SU-DHL-6 (cell line): ENCODE data around the gene PUM1.

Experiments used
- H2AFZ ChIP-seq: fragments of 200-600 bp; sonication (generic); 2 replicates; pipeline ENCODE4 v1.6.1; 2014; ENCODE audit warnings: low read depth, mild to moderate bottlenecking, moderate library complexity, mixed read lengths, antibody characterized with exemption, low read length; ENCODE audit not compliant: severe bottlenecking
- H3F3A ChIP-seq: fragments of 200-600 bp; shearing (Covaris generic); 2 replicates; pipeline ENCODE4 v1.6.0; 2016; ENCODE audit warnings: antibody characterized with exemption, mild to moderate bottlenecking; ENCODE audit not compliant: insufficient read depth
- H3K27ac ChIP-seq: fragments of 200-600 bp; sonication (generic); 2 replicates; pipeline ENCODE4 v1.5.1; 2016; ENCODE audit warnings: low read depth, mild to moderate bottlenecking, low read length, moderate library complexity, mixed read lengths
- H3K27me3 ChIP-seq: fragments of 200-600 bp; sonication (generic), shearing (Covaris generic); 2 replicates; pipeline ENCODE4 v1.6.0; 2014; ENCODE audit warnings: mild to moderate bottlenecking, low read length
- H3K36me3 ChIP-seq: fragments of 200-600 bp; sonication (generic); 2 replicates; pipeline ENCODE4 v1.6.1; 2014; ENCODE audit warnings: mild to moderate bottlenecking, low read length, mixed read lengths
- H3K4me2 ChIP-seq: fragments of 300-600, 200-600 bp; shearing (Covaris generic), sonication (generic); 2 replicates; pipeline ENCODE4 v1.6.0; 2014; ENCODE audit warnings: low read length, low read depth, mild to moderate bottlenecking; ENCODE audit not compliant: poor library complexity, severe bottlenecking
- H3K4me3 ChIP-seq: fragments of 200-600 bp; sonication (generic); 2 replicates; pipeline ENCODE4 v1.5.1; 2014; ENCODE audit warnings: antibody characterized with exemption, low read length, mild to moderate bottlenecking, mixed read lengths; ENCODE audit not compliant: insufficient read depth, poor library complexity, severe bottlenecking
- H3K79me2 ChIP-seq: fragments of 200-600 bp; sonication (generic); 2 replicates; pipeline ENCODE4 v1.6.1; 2014; ENCODE audit warnings: mild to moderate bottlenecking, low read length, moderate library complexity; ENCODE audit not compliant: insufficient read depth
- H3K9ac ChIP-seq: fragments of 200-600 bp; sonication (generic); 2 replicates; pipeline ENCODE4 v1.7.0; 2014; ENCODE audit warnings: mild to moderate bottlenecking, low read length
- H3K9me2 ChIP-seq: fragments of 200-600 bp; sonication (generic); replicated peaks from 2 replicates; pipeline ENCODE4 v1.6.1; 2014; ENCODE audit warnings: low read length; ENCODE audit not compliant: insufficient read depth
- H3K9me3 ChIP-seq: fragments of 200-600 bp; sonication (generic); 2 replicates; pipeline ENCODE4 v1.6.1; 2014; ENCODE audit warnings: low read length, mixed read lengths; ENCODE audit not compliant: insufficient read depth
- H4K20me1 ChIP-seq: fragments of 200-600 bp; sonication (generic); 2 replicates; pipeline ENCODE4 v1.6.1; 2014; ENCODE audit warnings: low read depth, mild to moderate bottlenecking, antibody characterized with exemption, low read length, moderate library complexity, mixed read lengths
- EZH2phosphoT487 ChIP-seq: fragments of 200-600 bp; sonication (generic), shearing (Covaris generic); conservative IDR thresholded peaks from 2 replicates; pipeline ENCODE4 v1.6.1; 2018; ENCODE audit warnings: mild to moderate bottlenecking, antibody characterized with exemption, low read length, moderate library complexity, mixed read lengths
- TF ChIP-seq, protein P1 (sequence below): fragments of 200-600 bp; sonication (generic); IDR thresholded peaks from one replicate; pipeline ENCODE4 v1.5.1; 2017; ENCODE audit warnings: antibody characterized with exemption, mild to moderate bottlenecking, low read length, moderate library complexity; ENCODE audit not compliant: insufficient read depth, poor library complexity, severe bottlenecking

The PUM1 gene

DNA sequence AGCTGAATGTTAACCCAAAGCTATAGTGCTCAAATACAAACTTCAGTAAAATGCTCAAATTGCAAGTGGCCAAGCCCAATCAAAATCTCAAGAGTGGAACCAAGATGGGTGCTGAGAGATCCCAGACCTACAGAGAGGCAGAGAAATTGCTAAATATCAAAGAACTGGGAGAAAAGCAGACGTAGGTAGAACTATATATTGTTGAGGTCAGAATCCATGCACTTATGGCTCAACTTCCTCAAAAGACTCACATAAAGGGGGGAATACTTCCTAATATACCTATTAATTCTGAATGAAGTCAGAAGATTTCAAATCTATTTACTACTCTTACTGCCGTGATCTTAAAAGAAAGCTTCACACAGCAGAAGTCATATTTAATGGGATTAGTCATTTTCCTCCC is 65.2 kb downstream of the PUM1 start:
- Histone ChIP-seq H3F3A (no peaks in the 10 kb centered on the region), H4K20me1 (0 out of 2 replicates have a peak, but pooled peaks cover 3% of the 10 kb centered on the region), H3K79me2 (peaks cover 52% of the 10 kb centered on the region), H3K9me2 (no peaks in the 10 kb centered on the region), H3K36me3 (peaks cover 18% of the 10 kb centered on the region), H3K9me3 (no peaks in the 10 kb centered on the region), H3K9ac (no peak overlapping the region), H3K4me2 (no peak overlapping the region), H3K27ac (no peak overlapping the region), H2AFZ (no peak overlapping the region), H3K27me3 (no peaks in the 10 kb centered on the region), H3K4me3 (no peak overlapping the region)
- no peak for TF ChIP-seq EZH2phosphoT487
- TF ChIP-seq, protein P1, sequence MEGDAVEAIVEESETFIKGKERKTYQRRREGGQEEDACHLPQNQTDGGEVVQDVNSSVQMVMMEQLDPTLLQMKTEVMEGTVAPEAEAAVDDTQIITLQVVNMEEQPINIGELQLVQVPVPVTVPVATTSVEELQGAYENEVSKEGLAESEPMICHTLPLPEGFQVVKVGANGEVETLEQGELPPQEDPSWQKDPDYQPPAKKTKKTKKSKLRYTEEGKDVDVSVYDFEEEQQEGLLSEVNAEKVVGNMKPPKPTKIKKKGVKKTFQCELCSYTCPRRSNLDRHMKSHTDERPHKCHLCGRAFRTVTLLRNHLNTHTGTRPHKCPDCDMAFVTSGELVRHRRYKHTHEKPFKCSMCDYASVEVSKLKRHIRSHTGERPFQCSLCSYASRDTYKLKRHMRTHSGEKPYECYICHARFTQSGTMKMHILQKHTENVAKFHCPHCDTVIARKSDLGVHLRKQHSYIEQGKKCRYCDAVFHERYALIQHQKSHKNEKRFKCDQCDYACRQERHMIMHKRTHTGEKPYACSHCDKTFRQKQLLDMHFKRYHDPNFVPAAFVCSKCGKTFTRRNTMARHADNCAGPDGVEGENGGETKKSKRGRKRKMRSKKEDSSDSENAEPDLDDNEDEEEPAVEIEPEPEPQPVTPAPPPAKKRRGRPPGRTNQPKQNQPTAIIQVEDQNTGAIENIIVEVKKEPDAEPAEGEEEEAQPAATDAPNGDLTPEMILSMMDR, result no peak

DNA sequence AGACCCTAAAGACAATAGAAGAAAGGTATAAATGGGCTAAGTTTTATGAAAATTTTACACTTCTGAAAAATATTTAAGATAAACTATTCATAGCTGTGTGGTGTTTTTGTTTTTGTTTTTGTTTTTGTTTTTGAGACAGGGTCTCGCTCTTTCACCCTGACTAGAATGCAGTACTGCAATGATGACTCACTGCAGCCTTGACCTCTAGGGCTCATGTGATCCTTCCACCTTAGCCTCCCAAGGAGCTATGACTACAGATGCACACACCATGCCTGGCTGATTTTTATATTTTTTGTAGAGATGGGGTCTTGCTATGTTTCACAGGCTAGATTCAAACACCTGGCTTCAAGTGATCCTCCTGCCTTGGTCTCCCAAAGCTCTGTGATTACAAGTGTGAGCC is 66.6 kb downstream of the PUM1 start:
- H3K36me3 ChIP-seq, result peaks cover 23% of the 10 kb centered on the region
- H3K27me3 ChIP-seq, result no peaks in the 10 kb centered on the region
- H3K4me3 ChIP-seq, result no peak overlapping the region

DNA sequence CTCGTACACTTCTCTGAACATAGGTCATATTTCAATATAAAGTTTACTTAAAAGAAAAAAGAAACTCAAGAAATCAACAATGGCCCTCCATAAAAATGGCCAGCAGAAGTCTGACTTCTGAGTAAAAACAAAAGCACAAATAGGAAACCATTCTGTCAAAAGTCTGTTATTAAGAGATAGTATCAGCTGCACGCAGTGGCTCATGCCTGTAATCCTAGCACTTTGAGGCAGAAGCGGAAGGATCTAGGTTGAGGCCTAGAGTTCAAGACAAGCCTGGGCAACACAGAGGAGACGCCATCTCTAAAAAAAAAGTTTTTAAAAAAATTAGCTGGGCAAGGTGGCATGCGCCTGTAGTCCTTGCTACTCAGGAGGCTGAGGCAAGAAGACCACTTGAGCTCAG is 67.3 kb downstream of the PUM1 start:
- TF ChIP-seq, protein P1, result no peak
- TF ChIP-seq EZH2phosphoT487, result no peak
- Histone ChIP-seq H3K27ac (no peak overlapping the region), H3K36me3 (peaks cover 23% of the 10 kb centered on the region), H3K4me2 (no peak overlapping the region), H3F3A (no peaks in the 10 kb centered on the region; the same call in 1 of the 2 replicates), H2AFZ (no peak overlapping the region), H3K79me2 (peaks cover 59% of the 10 kb centered on the region), H3K27me3 (no peaks in the 10 kb centered on the region), H3K4me3 (no peak overlapping the region), H3K9ac (no peak overlapping the region), H4K20me1 (0 out of 2 replicates have a peak, but pooled peaks cover 7% of the 10 kb centered on the region), H3K9me2 (no peaks in the 10 kb centered on the region), H3K9me3 (no peaks in the 10 kb centered on the region)

More for the DNA sequence above, 66.6 kb downstream of the PUM1 start:
- H3K9me2 ChIP-seq, result no peaks in the 10 kb centered on the region
- H3K9ac ChIP-seq, result no peak overlapping the region
- no peaks in the 10 kb centered on the region for H3K9me3 ChIP-seq
- TF ChIP-seq, protein P1, result no peak
- no peak for TF ChIP-seq EZH2phosphoT487
- H3K79me2 ChIP-seq, result peaks cover 62% of the 10 kb centered on the region
- H3F3A ChIP-seq, result no peaks in the 10 kb centered on the region; the same call in 1 of the 2 replicates
- H2AFZ ChIP-seq, result no peak overlapping the region
- H4K20me1 ChIP-seq, result 0 out of 2 replicates have a peak, but pooled peaks cover 7% of the 10 kb centered on the region
- H3K4me2 ChIP-seq, result no peak overlapping the region
- no peak overlapping the region for H3K27ac ChIP-seq
